ENCODE results near the gene OR10G3. TPM values are rescaled to one million over a fixed set of nuclear protein-coding genes. Genes with fewer than 3 reads are reported as not detected.

Gene OR10G3
- total and polyA plus RNA-seq, 2 of the 13 experiments (the other 11 are each of a cell fraction or from before 2014, with no cell fraction given): not detected

DNA sequence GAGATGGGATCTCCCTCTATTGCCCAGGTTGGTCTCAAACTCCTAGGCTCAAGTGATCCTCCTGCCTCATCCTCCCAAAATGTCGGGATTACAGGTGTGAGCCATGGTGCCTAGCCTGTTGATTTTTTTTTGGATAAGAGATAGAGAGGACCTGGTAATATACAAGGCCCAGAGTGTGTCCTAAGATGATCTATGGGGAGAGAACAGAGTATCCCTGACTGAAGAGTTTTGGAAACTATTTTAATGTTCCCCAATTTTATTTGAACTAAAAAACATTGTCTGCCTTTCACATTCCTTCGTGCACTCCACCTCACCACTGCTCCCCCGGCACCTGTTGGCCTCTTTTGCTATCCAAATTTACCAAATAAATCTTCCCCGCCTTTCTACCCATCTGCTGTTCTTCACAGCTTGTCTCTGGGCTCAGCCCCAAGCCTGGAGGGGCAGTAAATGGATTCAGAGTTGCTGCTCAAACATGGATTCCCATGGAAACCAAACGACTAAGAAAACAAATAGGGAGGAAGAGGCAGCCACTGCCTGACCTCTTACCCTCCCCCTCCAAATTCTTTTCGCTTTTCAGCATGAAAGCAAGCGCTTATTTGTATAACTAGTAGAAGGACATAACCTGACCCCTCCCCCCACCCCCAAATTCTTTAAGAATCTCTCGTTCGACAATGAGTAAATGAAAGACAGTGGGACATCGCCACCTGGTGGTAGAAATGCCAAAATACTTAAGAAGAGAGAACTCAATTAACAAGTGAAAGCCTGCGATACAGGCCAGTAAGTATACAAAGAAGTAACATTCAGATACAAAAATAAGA, 22.6 kb downstream of the OR10G3 start (continued):
- TF ChIP-seq, protein P1, sequence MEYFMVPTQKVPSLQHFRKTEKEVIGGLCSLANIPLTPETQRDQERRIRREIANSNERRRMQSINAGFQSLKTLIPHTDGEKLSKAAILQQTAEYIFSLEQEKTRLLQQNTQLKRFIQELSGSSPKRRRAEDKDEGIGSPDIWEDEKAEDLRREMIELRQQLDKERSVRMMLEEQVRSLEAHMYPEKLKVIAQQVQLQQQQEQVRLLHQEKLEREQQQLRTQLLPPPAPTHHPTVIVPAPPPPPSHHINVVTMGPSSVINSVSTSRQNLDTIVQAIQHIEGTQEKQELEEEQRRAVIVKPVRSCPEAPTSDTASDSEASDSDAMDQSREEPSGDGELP (IDR thresholded peaks at IDR 0.05; ENCODE audit: borderline replicate concordance, low read depth): peak; percentile 12; the same call in 1 of the 2 replicates
- TF ChIP-seq, protein P2, sequence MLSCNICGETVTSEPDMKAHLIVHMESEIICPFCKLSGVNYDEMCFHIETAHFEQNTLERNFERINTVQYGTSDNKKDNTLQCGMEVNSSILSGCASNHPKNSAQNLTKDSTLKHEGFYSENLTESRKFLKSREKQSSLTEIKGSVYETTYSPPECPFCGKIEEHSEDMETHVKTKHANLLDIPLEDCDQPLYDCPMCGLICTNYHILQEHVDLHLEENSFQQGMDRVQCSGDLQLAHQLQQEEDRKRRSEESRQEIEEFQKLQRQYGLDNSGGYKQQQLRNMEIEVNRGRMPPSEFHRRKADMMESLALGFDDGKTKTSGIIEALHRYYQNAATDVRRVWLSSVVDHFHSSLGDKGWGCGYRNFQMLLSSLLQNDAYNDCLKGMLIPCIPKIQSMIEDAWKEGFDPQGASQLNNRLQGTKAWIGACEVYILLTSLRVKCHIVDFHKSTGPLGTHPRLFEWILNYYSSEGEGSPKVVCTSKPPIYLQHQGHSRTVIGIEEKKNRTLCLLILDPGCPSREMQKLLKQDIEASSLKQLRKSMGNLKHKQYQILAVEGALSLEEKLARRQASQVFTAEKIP (CRISPR knock-in tag; IDR thresholded peaks at IDR 0.05; ENCODE audit: borderline replicate concordance): no peak
- TF ChIP-seq, protein P3, sequence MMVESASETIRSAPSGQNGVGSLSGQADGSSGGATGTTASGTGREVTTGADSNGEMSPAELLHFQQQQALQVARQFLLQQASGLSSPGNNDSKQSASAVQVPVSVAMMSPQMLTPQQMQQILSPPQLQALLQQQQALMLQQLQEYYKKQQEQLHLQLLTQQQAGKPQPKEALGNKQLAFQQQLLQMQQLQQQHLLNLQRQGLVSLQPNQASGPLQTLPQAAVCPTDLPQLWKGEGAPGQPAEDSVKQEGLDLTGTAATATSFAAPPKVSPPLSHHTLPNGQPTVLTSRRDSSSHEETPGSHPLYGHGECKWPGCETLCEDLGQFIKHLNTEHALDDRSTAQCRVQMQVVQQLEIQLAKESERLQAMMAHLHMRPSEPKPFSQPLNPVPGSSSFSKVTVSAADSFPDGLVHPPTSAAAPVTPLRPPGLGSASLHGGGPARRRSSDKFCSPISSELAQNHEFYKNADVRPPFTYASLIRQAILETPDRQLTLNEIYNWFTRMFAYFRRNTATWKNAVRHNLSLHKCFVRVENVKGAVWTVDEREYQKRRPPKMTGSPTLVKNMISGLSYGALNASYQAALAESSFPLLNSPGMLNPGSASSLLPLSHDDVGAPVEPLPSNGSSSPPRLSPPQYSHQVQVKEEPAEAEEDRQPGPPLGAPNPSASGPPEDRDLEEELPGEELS (CRISPR knock-in tag; IDR thresholded peaks at IDR 0.05): peak; percentile 72
- no peak for TF ChIP-seq AGO1 (IDR thresholded peaks at IDR 0.05; ENCODE audit: low read depth, low read length, poor library complexity, severe bottlenecking)
- TF ChIP-seq GATAD1 (CRISPR knock-in tag; IDR thresholded peaks at IDR 0.05): peak; percentile 20; the same call in 1 of the 2 replicates
- TF ChIP-seq, protein P4, sequence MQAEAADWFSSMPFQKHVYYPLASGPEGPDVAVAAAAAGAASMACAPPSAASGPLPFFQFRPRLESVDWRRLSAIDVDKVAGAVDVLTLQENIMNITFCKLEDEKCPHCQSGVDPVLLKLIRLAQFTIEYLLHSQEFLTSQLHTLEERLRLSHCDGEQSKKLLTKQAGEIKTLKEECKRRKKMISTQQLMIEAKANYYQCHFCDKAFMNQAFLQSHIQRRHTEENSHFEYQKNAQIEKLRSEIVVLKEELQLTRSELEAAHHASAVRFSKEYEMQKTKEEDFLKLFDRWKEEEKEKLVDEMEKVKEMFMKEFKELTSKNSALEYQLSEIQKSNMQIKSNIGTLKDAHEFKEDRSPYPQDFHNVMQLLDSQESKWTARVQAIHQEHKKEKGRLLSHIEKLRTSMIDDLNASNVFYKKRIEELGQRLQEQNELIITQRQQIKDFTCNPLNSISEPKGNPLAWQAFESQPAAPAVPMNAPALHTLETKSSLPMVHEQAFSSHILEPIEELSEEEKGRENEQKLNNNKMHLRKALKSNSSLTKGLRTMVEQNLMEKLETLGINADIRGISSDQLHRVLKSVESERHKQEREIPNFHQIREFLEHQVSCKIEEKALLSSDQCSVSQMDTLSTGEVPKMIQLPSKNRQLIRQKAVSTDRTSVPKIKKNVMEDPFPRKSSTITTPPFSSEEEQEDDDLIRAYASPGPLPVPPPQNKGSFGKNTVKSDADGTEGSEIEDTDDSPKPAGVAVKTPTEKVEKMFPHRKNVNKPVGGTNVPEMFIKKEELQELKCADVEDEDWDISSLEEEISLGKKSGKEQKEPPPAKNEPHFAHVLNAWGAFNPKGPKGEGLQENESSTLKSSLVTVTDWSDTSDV (CRISPR knock-in tag; IDR thresholded peaks at IDR 0.05): no peak
- TF ChIP-seq, protein P5, sequence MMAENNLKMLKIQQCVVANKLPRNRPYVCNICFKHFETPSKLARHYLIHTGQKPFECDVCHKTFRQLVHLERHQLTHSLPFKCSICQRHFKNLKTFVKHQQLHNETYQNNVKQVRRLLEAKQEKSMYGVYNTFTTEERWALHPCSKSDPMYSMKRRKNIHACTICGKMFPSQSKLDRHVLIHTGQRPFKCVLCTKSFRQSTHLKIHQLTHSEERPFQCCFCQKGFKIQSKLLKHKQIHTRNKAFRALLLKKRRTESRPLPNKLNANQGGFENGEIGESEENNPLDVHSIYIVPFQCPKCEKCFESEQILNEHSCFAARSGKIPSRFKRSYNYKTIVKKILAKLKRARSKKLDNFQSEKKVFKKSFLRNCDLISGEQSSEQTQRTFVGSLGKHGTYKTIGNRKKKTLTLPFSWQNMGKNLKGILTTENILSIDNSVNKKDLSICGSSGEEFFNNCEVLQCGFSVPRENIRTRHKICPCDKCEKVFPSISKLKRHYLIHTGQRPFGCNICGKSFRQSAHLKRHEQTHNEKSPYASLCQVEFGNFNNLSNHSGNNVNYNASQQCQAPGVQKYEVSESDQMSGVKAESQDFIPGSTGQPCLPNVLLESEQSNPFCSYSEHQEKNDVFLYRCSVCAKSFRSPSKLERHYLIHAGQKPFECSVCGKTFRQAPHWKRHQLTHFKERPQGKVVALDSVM (CRISPR knock-in tag; IDR thresholded peaks at IDR 0.05): no peak
- no peak for TF ChIP-seq ZKSCAN1 (IDR thresholded peaks at IDR 0.05; ENCODE audit: low read length)
- TF ChIP-seq ZNF230 (CRISPR knock-in tag; IDR thresholded peaks at IDR 0.05): no peak
- TF ChIP-seq ZBTB3 (CRISPR knock-in tag; IDR thresholded peaks at IDR 0.05; ENCODE audit: borderline replicate concordance, low read depth): no peak
- TF ChIP-seq MXI1 (IDR thresholded peaks at IDR 0.05; ENCODE audit: borderline replicate concordance, low read depth, low read length): 0 out of 3 replicates have a peak, but pooled peaks have one; percentile 31
- TF ChIP-seq ZNF354B (CRISPR knock-in tag; IDR thresholded peaks at IDR 0.05): no peak
- TF ChIP-seq ZMYM4 (CRISPR knock-in tag; IDR thresholded peaks at IDR 0.05): peak; percentile 59
- TF ChIP-seq, protein P6, sequence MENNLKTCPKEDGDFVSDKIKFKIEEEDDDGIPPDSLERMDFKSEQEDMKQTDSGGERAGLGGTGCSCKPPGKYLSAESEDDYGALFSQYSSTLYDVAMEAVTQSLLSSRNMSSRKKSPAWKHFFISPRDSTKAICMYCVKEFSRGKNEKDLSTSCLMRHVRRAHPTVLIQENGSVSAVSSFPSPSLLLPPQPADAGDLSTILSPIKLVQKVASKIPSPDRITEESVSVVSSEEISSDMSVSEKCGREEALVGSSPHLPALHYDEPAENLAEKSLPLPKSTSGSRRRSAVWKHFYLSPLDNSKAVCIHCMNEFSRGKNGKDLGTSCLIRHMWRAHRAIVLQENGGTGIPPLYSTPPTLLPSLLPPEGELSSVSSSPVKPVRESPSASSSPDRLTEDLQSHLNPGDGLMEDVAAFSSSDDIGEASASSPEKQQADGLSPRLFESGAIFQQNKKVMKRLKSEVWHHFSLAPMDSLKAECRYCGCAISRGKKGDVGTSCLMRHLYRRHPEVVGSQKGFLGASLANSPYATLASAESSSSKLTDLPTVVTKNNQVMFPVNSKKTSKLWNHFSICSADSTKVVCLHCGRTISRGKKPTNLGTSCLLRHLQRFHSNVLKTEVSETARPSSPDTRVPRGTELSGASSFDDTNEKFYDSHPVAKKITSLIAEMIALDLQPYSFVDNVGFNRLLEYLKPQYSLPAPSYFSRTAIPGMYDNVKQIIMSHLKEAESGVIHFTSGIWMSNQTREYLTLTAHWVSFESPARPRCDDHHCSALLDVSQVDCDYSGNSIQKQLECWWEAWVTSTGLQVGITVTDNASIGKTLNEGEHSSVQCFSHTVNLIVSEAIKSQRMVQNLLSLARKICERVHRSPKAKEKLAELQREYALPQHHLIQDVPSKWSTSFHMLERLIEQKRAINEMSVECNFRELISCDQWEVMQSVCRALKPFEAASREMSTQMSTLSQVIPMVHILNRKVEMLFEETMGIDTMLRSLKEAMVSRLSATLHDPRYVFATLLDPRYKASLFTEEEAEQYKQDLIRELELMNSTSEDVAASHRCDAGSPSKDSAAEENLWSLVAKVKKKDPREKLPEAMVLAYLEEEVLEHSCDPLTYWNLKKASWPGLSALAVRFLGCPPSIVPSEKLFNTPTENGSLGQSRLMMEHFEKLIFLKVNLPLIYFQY (CRISPR knock-in tag; IDR thresholded peaks at IDR 0.05; ENCODE audit: borderline replicate concordance): no peak

All from HepG2 (cell line).